ENCODE measurements around the gene MSH5.

DNA sequence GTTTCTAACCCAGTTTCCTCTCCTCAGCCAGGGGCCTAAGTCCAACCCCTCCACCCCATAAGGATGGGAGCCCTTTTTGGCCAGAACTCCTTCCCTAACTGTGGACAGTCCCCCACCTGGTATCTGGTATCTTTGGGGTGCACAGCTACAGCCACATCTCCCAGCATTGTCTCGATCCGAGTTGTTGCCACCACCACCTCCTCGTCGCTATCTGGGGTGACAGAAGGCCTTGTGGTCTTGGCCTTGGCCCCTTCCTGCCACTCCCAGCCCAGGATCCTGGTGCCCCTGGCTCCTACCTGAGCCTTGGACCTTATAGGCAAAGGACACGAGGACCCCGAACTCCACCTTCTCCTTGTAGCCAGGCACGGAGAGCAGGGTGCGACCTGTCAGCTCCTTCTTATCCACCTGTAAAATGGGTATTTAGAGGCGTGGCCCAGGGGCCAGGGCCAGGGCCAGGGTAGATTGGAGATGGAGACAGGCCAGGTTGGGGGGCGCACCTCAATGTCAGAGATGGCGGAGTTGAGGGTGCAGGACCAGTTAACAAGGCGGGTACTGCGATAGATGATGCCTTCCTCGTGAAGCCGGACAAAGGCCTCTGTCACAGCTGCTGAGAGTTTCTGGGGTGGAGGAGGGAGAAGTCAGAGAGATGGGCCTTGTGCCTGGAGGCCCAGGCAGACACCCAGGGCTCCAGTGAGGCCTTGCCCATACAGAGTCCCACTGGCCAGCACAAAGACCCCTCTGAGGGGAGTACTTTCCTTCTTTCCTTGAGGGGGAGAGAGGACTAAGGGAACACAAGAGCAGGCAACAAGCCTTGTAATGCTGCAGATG lies 44.5 kb downstream of the MSH5 start:
- no peak for TF ChIP-seq EZH2phosphoT487 (IDR thresholded peaks at IDR 0.05; ENCODE audit: borderline replicate concordance, low read depth, low read length)
- TF ChIP-seq, protein P1, sequence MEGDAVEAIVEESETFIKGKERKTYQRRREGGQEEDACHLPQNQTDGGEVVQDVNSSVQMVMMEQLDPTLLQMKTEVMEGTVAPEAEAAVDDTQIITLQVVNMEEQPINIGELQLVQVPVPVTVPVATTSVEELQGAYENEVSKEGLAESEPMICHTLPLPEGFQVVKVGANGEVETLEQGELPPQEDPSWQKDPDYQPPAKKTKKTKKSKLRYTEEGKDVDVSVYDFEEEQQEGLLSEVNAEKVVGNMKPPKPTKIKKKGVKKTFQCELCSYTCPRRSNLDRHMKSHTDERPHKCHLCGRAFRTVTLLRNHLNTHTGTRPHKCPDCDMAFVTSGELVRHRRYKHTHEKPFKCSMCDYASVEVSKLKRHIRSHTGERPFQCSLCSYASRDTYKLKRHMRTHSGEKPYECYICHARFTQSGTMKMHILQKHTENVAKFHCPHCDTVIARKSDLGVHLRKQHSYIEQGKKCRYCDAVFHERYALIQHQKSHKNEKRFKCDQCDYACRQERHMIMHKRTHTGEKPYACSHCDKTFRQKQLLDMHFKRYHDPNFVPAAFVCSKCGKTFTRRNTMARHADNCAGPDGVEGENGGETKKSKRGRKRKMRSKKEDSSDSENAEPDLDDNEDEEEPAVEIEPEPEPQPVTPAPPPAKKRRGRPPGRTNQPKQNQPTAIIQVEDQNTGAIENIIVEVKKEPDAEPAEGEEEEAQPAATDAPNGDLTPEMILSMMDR (conservative IDR thresholded peaks at IDR 0.05; ENCODE audit: low read length): no peak

Measured in OCI-LY7 (cell line).